ENCODE results near the gene ELMO1. TPM values are rescaled to one million over a fixed set of nuclear protein-coding genes. Genes with fewer than 3 reads are reported as not detected.

Gene ELMO1
- total and polyA plus RNA-seq, 2 of the 13 experiments (the other 11 are each of a cell fraction or from before 2014, with no cell fraction given): 0.11 to 0.17 TPM

- Histone ChIP-seq H4K20me1 (ENCODE audit: insufficient read depth, low read length) (no peaks in the 10 kb centered on the region), H3K79me2 (ENCODE audit: insufficient read depth, low read length) (no peaks in the 10 kb centered on the region), H3K9ac (ENCODE audit: insufficient read depth, low read depth, low read length) (no peak overlapping the region), H3K4me1 (ENCODE audit: insufficient read depth, low read length) (no peaks in the 10 kb centered on the region), H3K9me3 (ENCODE audit: low read length) (no peaks in the 10 kb centered on the region), H3K36me3 (replicated peaks in 1 of 2; ENCODE audit: control insufficient read depth in 1 of 2, insufficient read depth in 2 of 2, low read length in 2 of 2) (no peaks in the 10 kb centered on the region), H3K27ac (ENCODE audit: extremely low read length, insufficient read depth, low read length) (no peak overlapping the region), H3K4me2 (ENCODE audit: low read depth, low read length) (no peak overlapping the region), H2AFZ (ENCODE audit: low read length) (no peak overlapping the region), H3K4me3 (replicated peaks in 1 of 3; ENCODE audit: insufficient read depth in 1 of 3, low read depth in 2 of 3, low read length in 3 of 3) (no peak overlapping the region), H3K27me3 (ENCODE audit: control insufficient read depth in 1 of 2, insufficient read depth in 2 of 2, low read length in 2 of 2) (no peaks in the 10 kb centered on the region)
- POLR2A ChIA-PET: no interaction called here
- in situ Hi-C loops (cut with HindIII; ENCODE audit: extremely low pct_ligation_motif_present, low pct_unique_long_range_greater_than_20kb): no loop called here
- CTCF ChIA-PET (ENCODE audit: low intra/inter-chr PET ratio, low total read pairs): no interaction called here
- intact Hi-C loops (cut with micrococcal nuclease; ENCODE audit: unreplicated experiment): no loop called here
- DNase-seq (ENCODE audit: low spot score) (no peak), ATAC-seq (no peak), FAIRE-seq (no peak)
- 32% methylated on average over 7 of the region's 7 CpGs for WGBS (ENCODE audit: low lambda C conversion rate)
- BruUV-seq (replicated peaks): no TSS peak
- TF ChIP-seq CBX1 (IDR thresholded peaks at IDR 0.05; ENCODE audit: low read depth) (no peak), ZNF225 (CRISPR knock-in tag; IDR thresholded peaks at IDR 0.05) (no peak), PLRG1 (conservative IDR thresholded peaks at IDR 0.05) (no peak), ZNF550 (CRISPR knock-in tag; IDR thresholded peaks at IDR 0.05; ENCODE audit: borderline replicate concordance) (no peak), NFRKB (IDR thresholded peaks at IDR 0.05) (no peak), ZNF784 (CRISPR knock-in tag; IDR thresholded peaks at IDR 0.05; ENCODE audit: borderline replicate concordance) (no peak), ZNF354B (CRISPR knock-in tag; IDR thresholded peaks at IDR 0.05) (no peak), RAD21 (CRISPR knock-in tag; IDR thresholded peaks at IDR 0.05) (no peak), U2AF2 (IDR thresholded peaks at IDR 0.05; ENCODE audit: low read depth, low read length) (no peak), POLR2AphosphoS5 (IDR thresholded peaks at IDR 0.05; ENCODE audit: low read depth, low read length) (no peak), MYC (CRISPR knock-in tag; IDR thresholded peaks at IDR 0.05; ENCODE audit: borderline replicate concordance) (no peak), ZNF407 (CRISPR knock-in tag; IDR thresholded peaks at IDR 0.05; ENCODE audit: not compliant biosample characterization) (no peak), ZNF556 (CRISPR knock-in tag; IDR thresholded peaks at IDR 0.05; ENCODE audit: borderline replicate concordance) (no peak), CCAR2 (optimal IDR thresholded peaks at IDR 0.05; ENCODE audit: low read depth, low read length) (no peak), CREBL2 (CRISPR knock-in tag; IDR thresholded peaks at IDR 0.05; ENCODE audit: borderline replicate concordance) (no peak), TIGD3 (CRISPR knock-in tag; IDR thresholded peaks at IDR 0.05; ENCODE audit: borderline replicate concordance) (no peak)
These were observed 23.0 kb upstream of the ELMO1 start for GRCh38 chr7:37471619-37472018.

Measured in HepG2 (cell line).